DMS 273 (cell line): ENCODE measurements around the gene CES1.
"Not testable (repeated sequence)": the region's sequence is repeated elsewhere in the genome, so short reads cannot be mapped to it uniquely, and the experiment has no call there.

ENCODE experiments used
- DNase-seq: peaks from one replicate; lab custom pipeline; 2025; ENCODE audit not compliant: unreplicated experiment; lab: John Stamatoyannopoulos, UW

Gene CES1

GRCh38 chr16:55832425-55832772, 497 bp downstream of the CES1 start:
- DNase-seq = no peak

DNA sequence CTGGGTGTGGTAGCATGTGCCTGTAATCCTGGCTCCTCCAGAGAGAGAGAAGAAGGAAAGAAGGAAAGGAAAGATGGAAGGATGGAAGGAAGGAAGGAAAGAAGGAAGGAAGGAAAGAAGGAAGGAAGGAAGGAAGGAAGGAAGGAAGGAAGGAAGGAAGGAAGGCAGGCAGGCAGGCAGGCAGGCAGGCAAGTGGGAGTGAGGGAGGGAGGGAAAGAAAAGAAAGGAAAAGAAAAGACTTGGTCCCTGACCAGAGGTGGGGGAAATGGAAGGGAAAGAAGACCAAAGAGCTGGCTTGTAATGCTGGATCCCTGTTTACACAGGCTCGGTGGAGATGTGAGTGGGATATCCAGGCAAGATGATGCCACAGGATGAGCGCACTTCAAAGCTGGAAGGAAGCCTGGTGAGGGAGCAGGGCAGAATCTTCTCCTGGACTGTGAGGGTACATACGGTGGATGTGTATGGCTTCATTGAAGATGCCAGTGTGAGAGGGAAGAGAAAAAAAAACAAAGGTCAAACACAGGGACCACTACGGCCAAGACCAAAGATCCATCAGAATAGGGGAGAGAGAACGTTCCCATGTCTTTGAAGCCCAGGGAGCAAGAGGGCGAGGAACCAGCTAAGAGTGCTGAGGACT, 2.1 kb downstream of the CES1 start:
- DNase-seq = no peak

DNA sequence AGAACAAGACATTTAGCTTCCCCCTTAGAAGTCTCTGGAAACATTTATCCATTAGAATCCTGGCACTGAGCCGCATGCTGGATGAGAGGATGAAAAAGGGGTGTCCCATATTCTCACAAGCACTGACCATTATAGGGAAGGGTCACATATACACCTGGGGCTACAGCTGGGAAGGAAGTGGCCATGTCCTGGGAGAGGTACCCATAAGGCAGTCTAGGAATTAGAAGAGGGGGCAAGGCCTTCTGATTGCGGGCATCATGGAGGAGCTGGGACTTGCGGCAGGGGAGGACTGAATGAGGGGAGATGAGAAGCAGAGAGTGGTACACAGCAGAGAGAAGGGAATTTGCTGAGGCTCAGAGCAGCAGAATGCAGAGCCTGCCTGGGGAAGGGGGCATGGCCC, 3.7 kb downstream of the CES1 start:
- not testable (repeated sequence) for DNase-seq

DNA sequence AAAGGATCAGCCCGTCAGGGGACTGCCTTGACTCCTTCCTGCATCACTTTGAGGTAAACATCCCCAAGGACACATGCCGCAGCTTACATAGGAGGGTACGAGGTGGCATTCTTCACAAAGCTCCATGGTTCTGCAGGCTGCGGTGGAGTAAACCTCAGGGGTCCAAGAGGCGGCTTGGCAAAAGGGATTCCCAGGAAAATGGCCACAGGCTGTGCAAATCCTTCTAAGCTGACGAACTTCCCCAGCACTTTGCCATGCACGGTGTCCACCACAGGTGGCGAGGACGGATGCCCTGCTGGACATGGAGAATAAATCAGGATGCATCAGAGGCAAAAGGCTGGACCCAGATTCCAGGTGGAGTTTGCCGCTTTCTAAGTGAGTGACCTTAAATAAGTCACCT, 4.2 kb downstream of the CES1 start:
- no peak for DNase-seq

- DNase-seq = no peak
These were observed 7.7 kb downstream of the CES1 start for GRCh38 chr16:55825115-55825728.

GRCh38 chr16:55824473-55825000, 8.4 kb downstream of the CES1 start:
- no peak for DNase-seq

DNA sequence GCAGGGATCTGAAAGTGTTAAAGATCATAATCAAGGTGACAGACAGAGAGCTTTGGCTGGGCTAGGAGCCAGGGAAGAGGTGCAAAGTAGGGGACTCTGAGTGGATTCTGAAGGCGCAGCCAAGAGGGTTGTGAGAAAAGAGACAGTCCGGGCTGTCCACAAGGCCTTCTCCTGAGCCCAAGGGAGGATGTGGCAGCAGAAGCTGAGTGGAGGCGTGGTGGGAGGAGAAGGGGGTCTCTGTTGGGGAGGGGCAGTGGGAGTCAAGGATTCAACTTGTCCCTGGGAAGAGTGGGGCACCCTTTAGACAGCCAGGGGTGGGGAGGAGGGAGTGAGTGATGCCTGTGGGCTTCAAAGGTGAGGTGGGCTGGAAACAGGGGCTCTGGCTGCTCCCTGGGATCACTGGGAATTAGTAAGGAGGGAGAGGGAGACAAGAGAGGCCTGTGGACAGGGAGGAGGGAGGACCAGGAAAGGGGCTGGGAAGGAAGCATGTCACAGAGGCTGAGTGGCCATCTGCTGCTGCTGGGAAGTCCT, 10.6 kb downstream of the CES1 start:
- DNase-seq = no peak

GRCh38 chr16:55821210-55821609, 11.7 kb downstream of the CES1 start:
- no peak for DNase-seq

DNA sequence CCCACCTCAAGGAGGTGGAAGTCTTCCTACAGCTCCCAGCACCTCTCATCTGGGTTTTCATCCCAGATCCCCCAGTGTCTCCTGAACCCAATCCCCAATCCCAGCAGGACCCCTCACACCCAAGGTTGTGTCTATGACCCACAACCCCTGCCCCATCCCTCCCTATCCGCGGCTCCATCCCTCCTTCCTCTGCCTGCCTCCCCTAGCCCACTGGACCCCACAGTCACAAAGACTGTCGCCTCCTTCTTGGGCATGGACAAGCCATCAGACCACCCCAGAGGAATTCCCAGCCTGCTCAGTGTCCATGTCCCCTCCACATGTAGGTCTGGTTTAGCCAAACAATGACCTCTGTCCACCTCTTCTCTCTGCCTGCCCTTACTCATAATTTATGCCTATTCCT, 12.3 kb downstream of the CES1 start:
- no peak for DNase-seq

DNA sequence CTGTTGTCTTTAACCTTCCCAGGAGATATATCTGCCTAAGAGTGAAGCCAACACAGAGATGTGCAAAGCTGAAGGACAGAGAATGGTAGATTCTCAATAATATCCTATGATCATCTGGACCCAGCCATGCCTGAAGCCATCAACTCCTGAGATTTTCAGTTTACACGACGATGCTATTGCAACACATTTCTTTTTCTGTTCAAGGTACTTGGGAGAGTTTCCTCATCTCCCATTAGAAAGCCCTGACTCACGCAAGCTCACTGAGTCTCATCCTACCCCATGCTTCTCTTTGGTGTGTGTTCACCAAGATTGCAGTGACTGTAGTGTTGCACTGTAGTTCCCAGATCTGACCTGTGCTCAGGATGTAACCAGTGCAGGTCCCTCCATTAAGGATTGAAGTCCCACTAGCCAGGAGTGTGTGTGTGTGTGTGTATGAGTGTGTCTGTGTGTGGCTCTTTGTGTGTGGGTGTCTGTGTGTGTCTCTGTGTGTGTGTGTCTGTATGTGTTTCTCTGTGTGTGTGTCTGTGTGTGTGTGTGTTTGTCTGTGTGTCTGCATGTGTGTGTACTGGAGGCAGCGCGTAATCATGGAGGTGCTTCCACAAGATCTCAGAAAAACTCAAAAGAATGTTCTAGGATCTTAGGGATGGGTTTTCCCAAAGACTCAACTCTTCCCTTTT, 15.5 kb downstream of the CES1 start:
- DNase-seq = no peak

- not testable (repeated sequence) for DNase-seq
These were observed 16.7 kb downstream of the CES1 start for GRCh38 chr16:55816222-55816621.

DNA sequence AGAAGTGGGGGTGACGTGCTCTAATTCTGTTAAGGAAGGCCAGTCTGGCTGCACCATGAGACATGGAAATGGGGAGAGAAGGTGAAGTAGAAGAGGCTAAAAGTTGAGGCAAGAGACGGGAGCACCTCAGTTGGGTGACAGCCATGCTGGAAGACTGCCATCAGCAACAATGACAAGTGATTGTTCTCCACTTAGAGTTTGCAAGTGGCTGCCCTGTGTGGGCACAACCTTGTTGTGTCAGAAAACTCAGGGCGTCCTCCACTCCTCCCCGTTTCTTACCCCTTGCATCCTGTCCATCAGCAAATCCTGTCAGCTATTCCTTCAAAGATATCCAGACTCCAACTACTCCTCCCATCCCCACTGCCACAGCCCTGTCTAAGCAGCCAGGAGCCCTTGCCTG, 17.6 kb downstream of the CES1 start:
- no peak for DNase-seq

GRCh38 chr16:55814174-55814573, 18.7 kb downstream of the CES1 start:
- DNase-seq = not testable (repeated sequence)

GRCh38 chr16:55813730-55814129, 19.2 kb downstream of the CES1 start:
- DNase-seq = not testable (repeated sequence)

DNA sequence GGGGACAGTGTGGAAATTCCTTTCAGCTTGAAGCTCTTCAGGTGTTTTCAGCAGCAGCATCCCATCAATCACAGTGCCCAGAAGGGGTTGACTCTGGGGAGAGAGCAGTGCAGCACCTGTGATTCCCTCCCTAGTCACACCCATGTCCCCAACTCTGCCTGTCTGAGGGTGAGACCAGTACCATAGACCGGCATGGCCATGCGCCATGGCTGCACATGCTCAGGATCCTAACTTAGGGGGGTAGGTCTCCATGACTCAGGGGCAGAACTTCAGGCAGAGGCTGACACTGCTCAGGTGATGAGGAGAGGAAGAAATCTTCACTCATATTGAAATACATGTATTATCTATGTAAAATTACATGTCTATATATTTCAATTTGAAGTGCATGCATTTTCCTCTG, 19.9 kb downstream of the CES1 start:
- no peak for DNase-seq

DNA sequence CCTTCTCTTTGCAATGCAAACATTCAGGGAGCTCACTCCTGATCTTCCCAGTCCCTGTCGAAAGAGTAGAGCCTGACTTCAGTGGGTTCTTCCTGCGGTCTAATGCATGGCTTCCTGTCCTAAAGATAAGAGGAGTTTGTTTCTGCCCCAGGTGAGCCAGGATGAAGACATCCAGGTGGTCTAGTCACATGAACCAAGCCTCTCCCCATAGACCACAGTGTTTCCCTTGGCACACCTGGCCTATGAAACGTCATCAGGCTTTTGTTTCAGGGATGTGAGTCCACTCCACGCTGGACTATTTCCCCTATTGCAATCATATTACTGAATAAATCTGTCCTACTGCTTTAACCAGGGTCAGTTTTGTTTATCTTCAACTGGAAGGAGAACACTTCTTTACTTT, 21.1 kb downstream of the CES1 start:
- DNase-seq = no peak

- no peak for DNase-seq
These were observed 22.4 kb downstream of the CES1 start for GRCh38 chr16:55810451-55810961.

GRCh38 chr16:55809851-55810250, 23.0 kb downstream of the CES1 start:
- no peak for DNase-seq

- no peak for DNase-seq
These were observed 23.5 kb downstream of the CES1 start for GRCh38 chr16:55809386-55809785.

- not testable (repeated sequence) for DNase-seq
These were observed 24.6 kb downstream of the CES1 start for GRCh38 chr16:55808286-55808685.

- not testable (repeated sequence) for DNase-seq
These were observed 27.8 kb downstream of the CES1 start for GRCh38 chr16:55805104-55805503.

DNA sequence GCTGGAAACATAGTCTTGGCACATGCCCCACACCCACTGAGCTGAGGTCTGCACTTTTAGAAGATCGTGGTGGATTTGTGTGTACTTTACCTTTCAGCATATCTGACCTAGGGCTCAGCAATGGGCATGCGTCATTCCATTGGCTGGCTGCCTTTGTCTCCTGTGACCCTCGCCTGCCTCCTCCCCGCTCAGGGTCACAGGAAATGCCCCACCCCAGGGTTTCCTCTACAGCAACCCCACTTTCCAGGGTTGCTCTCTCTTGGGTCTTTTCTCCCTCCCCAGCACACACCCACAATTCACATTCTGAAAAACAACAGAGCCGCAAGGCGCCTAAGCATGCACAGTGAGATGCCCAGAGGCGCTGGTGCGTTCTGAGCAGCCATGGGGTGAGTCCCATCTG, 29.2 kb downstream of the CES1 start:
- not testable (repeated sequence) for DNase-seq
